Diencephalon (tissue), 1 donor: ENCODE data around the gene HBM. TPM values are rescaled to one million over a fixed set of nuclear protein-coding genes. Genes with fewer than 3 reads are reported as not detected.

Experiments
- small RNA-seq: library from RNA; depleted of rRNA; stranded (forward); fragments of <200 nt; gene quantifications from one replicate; pipeline ENCODE3, GENCODE V24; 2014
- total RNA-seq: library from RNA; depleted of rRNA; stranded (reverse); fragments of >200 nt; gene quantifications from one replicate; pipeline ENCODE4 v1.2.3, GENCODE V29; 2014

HBM gene, protein sequence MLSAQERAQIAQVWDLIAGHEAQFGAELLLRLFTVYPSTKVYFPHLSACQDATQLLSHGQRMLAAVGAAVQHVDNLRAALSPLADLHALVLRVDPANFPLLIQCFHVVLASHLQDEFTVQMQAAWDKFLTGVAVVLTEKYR
- 31.1 TPM for total RNA-seq

DNA sequence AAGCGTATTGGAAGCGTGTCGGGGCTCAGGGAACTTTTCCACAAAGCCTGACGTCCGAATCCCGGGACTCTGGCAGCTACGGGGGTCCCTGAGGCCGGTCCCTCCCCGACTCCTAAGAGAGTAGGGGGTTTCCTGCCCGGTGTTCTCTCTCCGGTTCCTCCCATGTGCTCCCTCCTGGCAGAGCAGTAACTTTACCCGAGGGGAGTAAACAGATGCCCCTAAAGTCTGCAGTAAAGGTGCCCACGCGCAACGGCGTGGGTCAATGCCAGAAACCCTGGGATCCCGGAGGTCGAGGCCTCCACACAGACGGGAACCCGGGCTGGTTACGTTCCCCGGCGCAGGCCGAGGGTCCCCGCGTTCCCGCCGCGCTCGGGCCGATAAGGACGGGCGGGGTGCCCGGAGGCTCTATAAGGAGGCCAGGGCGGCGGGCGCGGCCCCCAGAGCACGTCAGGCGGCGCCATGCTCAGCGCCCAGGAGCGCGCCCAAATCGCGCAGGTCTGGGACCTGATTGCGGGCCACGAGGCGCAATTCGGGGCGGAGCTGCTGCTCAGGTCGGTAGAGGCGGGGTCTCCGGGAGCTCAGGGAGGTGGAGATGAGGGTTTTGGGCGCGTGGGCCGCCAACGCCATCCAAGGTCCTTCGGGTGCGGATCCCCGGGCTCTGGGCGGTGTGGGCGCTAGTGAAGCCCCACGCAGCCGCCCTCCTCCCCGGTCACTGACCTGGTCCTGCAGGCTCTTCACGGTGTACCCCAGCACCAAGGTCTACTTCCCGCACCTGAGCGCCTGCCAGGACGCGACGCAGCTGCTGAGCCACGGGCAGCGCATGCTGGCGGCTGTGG is at the start of gene HBM:
HBM (plus strand) TSS at position 440 of the 836 bp plus-strand sequence; CDS start at position 460, 20 bp downstream.

DNA sequence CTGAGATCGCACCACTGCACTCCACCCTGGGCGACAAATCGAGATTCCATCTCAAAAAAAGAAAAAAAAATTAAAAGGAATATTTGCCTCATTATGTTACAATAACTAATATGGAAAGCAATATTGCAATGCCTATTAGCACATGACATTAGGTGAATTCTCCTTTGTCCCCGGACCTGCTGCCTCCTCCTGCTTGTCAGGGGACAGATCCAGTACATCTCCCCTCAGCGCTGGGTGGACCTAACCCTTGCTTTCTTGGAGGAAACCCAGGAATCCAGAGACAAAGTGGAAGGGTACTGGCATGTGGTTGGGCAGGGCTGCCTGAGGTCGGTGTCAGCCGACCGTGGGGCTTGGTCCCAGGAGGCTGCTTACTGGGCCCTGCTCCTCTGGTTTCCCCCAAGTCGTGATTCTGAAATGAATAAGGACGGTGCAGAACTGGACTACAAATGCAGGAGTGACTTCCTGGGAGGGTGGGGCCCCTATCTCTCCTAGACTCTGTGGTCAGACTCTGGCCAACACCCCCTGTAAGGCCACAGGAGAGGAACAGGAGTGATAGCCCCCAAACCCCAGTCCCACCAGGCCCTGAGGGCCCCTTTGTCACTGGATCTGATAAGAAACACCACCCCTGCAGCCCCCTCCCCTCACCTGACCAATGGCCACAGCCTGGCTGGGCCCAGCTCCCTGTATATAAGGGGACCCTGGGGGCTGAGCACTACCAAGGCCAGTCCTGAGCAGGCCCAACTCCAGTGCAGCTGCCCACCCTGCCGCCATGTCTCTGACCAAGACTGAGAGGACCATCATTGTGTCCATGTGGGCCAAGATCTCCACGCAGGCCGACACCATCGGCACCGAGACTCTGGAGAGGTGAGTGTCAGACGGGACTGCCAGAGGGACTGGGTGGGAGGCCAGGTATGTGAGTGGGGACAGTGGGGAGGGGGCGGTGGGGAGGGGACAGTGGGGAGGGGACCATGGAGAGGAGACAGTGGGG is 13.3 kb upstream of the HBM start, which contains the start of gene HBZ:
HBZ (plus strand) TSS at position 504 of the 988 bp plus-strand sequence; CDS start at position 770, 266 bp downstream.

DNA sequence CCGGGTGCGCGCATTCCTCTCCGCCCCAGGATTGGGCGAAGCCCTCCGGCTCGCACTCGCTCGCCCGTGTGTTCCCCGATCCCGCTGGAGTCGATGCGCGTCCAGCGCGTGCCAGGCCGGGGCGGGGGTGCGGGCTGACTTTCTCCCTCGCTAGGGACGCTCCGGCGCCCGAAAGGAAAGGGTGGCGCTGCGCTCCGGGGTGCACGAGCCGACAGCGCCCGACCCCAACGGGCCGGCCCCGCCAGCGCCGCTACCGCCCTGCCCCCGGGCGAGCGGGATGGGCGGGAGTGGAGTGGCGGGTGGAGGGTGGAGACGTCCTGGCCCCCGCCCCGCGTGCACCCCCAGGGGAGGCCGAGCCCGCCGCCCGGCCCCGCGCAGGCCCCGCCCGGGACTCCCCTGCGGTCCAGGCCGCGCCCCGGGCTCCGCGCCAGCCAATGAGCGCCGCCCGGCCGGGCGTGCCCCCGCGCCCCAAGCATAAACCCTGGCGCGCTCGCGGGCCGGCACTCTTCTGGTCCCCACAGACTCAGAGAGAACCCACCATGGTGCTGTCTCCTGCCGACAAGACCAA is 6.7 kb downstream of the HBM start, which contains the start of gene HBA2:
HBA2 (plus strand) TSS at position 503 of the 568 bp plus-strand sequence; CDS start at position 540, 37 bp downstream.

DNA sequence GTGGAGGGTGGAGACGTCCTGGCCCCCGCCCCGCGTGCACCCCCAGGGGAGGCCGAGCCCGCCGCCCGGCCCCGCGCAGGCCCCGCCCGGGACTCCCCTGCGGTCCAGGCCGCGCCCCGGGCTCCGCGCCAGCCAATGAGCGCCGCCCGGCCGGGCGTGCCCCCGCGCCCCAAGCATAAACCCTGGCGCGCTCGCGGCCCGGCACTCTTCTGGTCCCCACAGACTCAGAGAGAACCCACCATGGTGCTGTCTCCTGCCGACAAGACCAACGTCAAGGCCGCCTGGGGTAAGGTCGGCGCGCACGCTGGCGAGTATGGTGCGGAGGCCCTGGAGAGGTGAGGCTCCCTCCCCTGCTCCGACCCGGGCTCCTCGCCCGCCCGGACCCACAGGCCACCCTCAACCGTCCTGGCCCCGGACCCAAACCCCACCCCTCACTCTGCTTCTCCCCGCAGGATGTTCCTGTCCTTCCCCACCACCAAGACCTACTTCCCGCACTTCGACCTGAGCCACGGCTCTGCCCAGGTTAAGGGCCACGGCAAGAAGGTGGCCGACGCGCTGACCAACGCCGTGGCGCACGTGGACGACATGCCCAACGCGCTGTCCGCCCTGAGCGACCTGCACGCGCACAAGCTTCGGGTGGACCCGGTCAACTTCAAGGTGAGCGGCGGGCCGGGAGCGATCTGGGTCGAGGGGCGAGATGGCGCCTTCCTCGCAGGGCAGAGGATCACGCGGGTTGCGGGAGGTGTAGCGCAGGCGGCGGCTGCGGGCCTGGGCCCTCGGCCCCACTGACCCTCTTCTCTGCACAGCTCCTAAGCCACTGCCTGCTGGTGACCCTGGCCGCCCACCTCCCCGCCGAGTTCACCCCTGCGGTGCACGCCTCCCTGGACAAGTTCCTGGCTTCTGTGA is 11.0 kb downstream of the HBM start, which contains the start of gene HBA1:
HBA1 (plus strand) TSS at position 204 of the 906 bp plus-strand sequence; CDS start at position 241, 37 bp downstream.

DNA sequence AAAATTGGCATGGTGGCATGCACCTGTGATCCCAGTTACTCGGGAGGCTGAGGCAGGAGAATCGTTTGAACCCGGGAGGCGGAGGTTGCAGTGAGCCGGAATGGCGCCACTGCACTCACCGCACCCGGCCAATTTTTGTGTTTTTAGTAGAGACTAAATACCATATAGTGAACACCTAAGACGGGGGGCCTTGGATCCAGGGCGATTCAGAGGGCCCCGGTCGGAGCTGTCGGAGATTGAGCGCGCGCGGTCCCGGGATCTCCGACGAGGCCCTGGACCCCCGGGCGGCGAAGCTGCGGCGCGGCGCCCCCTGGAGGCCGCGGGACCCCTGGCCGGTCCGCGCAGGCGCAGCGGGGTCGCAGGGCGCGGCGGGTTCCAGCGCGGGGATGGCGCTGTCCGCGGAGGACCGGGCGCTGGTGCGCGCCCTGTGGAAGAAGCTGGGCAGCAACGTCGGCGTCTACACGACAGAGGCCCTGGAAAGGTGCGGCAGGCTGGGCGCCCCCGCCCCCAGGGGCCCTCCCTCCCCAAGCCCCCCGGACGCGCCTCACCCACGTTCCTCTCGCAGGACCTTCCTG is 14.4 kb downstream of the HBM start, which contains the start of gene HBQ1:
HBQ1 (plus strand) TSS at position 359 of the 575 bp plus-strand sequence; CDS start at position 387, 28 bp downstream.

Small RNAs within 50 kb of the gene (small RNA-seq; reads per million reads assigned to genes)
- not detected for gene RF00019

Other genes starting within 250 kb of the HBM start
- 7.4 TPM for gene POLR3K, start 112.4 kb upstream of the HBM start, total RNA-seq
- gene SNRNP25, start 112.2 kb upstream of the HBM start, total RNA-seq: 26.1 TPM
- 3.7 TPM for gene RHBDF1, start 93.3 kb upstream of the HBM start, total RNA-seq
- gene MPG, start 87.8 kb upstream of the HBM start, total RNA-seq: 41.8 TPM
- 11.3 TPM for gene NPRL3, start 27.3 kb upstream of the HBM start, total RNA-seq
- 1.2 TPM for gene HBZ, start 13.3 kb upstream of the HBM start, total RNA-seq
- gene HBA2, start 6.9 kb downstream of the HBM start, total RNA-seq: 2,023 TPM
- gene HBA1, start 10.7 kb downstream of the HBM start, total RNA-seq: 1,158 TPM
- gene HBQ1, start 14.5 kb downstream of the HBM start, total RNA-seq: 7.8 TPM
- gene LUC7L, start 63.5 kb downstream of the HBM start, total RNA-seq: 82.6 TPM
- 31.1 TPM for gene FAM234A, start 68.8 kb downstream of the HBM start, total RNA-seq
- 10.1 TPM for gene RGS11, start 110.0 kb downstream of the HBM start, total RNA-seq
- 68.7 TPM for gene ARHGDIG, start 114.6 kb downstream of the HBM start, total RNA-seq
- gene PDIA2, start 117.2 kb downstream of the HBM start, total RNA-seq: 12.5 TPM
- gene AXIN1, start 186.7 kb downstream of the HBM start, total RNA-seq: 16.1 TPM
- 62.5 TPM for gene MRPL28, start 204.6 kb downstream of the HBM start, total RNA-seq
- 32.3 TPM for gene PGAP6, start 216.0 kb downstream of the HBM start, total RNA-seq
- 16.4 TPM for gene NME4, start 231.2 kb downstream of the HBM start, total RNA-seq
- gene DECR2, start 235.9 kb downstream of the HBM start, total RNA-seq: 8.3 TPM